Eye (tissue), 1 donor: ENCODE results near the gene C19orf44.
"Not testable (repeated sequence)": the region's sequence is repeated elsewhere in the genome, so short reads cannot be mapped to it uniquely, and the experiment has no call there.

Experiments used
- DNase-seq: peaks from one replicate; pipeline ENCODE4 v3.0.0-alpha.2; 2015

C19orf44 gene

DNA sequence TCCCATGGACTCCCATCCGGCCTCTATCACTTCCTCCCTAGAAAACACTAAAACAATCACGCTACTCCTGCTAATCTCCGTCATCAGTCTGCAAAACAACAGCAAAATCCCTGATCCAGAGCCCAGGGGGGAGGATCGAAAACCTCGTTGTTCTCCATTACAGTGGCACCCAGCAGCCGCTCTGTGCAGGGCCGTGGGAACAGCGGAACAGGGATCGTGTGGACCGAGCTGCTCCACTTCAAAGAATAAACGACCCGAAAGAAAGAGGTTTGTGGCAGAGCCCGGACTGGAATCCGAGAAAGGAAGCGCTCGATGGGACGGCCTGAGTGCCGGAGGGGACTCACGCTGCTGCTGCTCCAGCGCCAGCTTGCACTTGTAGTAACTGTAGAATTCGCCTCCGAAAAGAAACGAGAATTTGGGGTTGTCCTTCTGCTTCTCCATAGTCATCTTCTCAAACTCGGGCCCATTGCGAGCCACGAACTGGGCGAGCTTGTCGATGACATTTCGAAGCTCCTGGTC is 45.4 kb downstream of the C19orf44 start:
- no peak for DNase-seq

DNA sequence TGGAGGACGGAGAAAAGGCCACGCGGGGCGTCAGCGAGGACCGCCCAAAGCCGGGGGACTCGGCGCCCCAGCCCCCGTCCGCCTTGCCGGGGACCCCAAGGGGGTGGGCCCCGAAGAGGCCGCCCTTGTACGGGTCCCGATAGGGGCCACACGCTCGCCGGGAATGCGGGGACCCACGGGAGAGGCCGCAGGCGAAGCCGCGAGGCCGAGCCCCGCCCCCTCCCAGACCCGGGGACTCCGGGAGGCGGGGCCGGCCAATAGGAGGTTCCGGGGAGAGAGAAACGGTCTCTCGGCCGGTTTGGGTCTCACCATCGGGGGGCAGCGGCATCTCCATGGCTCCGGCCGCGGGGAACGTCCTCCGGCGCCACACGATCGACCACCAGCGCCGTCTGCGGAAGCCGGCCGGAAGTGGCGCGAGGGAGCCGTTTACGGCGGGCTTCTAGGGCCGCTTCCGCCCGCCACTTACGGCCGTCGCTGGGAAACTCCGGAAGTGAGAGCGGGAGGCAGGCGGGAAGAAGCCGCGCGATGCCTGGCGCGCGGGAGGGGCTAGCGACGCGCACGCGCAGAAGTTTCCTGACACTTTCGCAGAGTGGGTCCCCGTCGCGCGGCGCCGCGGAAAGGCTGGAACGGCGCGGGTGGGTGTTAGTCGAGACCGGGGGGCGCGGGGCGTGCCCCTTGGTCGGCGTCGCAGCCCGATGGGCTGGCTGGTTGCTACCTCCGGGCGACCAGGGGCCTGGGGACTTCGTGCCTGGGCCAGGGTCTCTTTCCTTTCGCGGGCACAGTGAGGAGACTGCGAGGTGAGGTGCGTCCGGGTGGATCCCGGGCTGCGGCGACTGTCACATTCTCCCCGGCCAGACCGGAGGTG is 46.1 kb downstream of the C19orf44 start, which contains the start of gene CHERP:
Gene CHERP, minus strand, starts transcription at position 393 of the 865 bp plus-strand sequence. Its CDS starts 59 bp downstream, at position 334.
- peak; percentile 98 for DNase-seq

DNA sequence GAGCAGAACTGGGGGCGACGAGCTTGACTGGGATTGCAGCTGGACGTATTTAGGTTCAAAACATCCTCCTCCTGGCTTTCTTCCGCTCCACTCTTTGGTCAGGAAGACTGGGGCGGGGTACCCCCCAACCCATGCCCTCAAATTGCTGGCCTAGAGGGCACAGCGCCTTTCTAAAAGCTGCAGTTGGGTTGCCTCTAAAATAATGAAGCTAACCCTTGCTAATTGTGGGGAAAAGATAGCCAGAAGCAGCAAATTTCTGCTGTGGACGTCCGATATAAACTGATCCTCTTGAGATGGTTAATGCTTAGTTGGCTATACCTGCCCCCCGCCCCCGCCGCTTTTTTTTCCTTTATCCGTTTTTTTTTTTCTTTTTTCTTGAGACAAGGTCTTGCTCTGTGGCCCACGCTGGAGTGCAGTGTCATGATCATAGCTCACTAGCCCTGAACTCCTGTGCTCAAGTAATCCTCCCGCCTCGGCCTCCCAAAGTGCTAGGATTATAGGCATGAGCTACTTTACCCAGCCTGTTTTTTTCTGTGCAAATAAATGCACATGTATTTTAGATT is 46.8 kb downstream of the C19orf44 start:
- DNase-seq = peak; percentile 33

DNA sequence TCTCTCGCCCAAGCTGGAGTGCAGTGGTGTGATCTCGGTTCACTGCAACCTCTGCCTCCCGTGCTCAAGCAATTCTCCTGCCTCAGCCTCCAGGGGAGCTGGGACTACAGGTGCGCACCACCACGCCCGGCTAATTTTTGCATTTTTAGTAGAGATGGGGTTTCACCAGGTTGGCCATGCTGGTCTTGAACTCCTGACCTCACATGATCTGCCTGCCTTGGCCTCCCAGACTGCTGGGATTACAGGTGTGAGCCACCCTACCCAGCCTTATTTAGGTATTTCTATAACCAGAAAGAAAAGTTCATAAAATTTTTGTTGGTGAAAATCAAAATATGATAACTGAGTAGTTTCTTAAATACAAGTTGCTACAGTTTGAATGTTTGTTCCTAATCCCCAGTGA is 47.5 kb downstream of the C19orf44 start:
- not testable (repeated sequence) for DNase-seq

DNA sequence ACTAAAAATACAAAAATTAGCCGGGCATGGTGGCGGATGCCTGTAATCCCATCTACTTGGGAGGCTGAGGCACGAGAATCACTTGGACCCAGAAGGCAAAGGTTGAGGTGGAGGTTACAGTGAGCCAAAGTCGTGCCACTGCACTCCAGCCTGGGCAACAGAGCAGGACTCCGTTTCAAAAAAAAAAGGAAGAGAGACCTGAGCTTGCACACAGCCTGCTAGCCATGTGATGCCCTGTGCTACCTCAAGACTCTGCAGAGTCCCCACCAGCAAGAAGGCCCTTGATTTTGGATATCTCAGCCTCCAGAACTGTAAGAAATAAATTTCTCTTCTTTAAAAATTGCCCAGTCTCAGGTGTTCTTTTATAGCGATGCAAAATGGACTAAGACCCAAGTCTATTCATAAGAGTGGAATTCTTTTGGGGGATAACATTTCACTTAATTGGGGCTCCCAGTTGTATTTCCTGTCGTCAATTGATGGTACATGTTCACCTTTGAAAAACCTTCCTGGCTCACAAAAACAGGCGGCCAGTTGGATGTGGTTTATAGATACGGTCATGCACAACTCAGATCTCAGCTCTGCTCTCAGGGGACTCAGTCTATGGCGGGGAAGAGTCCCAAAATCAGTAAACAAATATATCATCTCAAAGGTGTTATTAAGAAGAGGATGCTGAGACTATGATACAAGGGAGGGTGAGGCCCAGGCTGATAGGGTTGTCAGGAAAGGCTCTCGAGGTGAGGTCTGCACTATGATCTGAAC is 48.5 kb downstream of the C19orf44 start:
- no peak for DNase-seq

DNA sequence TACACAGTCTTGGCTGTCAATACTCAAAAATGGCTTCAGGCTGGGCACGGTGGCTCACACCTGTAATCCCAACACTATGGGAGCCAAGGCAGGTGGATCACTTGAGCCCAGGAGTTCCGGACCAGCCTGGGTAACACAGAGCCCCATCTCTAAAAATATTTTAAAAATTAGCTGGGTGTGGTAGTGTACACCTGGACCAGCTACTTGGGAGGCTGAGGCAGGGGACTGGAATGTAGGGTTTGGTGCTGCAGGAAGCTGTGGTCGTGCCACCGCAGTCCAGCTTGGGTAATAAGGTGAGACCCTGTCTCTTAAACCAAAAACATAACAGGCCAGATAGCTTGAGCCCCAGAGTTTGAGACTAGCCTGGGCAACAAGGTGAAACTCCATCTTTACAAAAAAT is 52.8 kb downstream of the C19orf44 start:
- DNase-seq = no peak

DNA sequence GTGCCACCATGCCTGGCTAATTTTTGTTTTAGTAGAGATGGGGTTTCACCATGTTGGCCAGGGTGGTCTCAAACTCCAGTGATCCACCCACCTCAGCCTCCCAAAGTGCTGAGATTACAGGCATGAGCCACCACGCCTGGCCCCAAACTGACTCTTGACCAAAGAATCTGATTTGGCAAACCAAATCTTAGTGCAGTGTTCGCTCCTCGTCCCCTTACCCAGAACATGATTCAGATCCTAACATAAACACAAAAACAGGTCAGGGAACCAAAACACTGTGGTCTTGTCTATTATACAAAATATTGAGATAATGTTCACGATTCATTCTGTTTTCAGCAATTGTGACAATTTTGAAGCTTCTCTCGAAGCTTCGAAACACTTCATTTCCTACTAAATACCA is 55.7 kb downstream of the C19orf44 start:
- DNase-seq = not testable (repeated sequence)

DNA sequence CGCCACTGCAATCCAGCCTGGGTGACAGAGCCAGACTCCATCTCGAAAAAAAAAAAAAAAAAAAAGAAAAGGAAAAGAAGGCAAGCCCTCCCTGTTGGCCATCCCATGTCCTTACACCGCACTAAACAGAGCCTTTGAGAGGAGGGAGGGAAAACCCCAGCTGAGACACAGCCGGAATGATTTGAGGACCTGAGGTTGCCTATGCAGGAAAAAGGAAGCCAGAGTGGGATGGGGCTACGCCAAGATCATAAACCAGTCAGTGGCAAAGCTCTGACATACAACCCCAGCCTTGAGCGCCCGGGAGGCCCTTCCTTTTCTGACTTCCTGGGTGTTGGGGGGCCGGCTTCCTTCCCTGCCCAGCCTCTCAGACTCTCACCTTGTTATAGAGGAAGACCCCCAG is 58.6 kb downstream of the C19orf44 start:
- no peak for DNase-seq

DNA sequence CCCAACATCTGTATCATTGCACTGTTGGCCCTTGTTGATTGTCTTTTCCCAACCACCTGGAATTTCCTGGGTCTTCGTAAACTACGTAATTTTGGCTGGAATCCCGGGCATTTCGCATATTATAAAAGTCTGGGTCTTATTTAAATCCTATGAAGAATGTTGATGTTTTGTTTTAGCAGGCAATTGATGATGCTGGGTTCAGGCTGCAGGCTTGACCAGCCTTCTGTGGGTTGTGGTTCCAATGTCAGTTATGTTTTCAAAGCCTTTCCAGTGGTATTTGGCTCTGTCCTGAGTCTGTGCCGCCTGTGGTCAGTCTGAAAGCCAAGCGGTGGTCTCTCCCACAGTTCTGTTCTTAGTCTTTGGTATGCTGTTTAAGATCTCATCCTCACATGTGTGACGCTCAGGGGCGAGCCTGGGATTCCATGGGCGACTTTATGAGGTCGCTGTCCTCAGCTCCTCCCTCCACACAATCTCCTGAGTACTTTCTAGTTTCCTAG is 63.6 kb downstream of the C19orf44 start:
- no peak for DNase-seq

DNA sequence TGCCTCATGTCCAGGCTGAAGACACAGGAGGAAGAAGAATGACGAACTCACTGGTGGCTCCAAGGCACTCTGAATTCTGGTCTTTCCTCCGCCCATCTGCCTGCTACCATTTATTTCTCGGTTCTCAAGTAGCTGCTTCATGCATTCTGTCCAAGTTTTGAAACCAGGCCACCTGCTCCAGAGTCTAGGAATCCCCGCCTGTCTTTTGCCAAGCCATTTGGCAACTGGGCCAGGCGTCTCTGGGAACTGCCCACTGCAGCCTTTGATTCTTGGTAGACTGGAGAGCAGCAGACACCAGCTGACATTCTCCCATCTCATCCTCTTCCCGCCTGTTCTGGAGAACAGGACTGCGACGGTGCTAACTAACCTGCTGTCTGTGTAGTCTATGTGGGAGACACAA is 65.2 kb downstream of the C19orf44 start:
- no peak for DNase-seq

DNA sequence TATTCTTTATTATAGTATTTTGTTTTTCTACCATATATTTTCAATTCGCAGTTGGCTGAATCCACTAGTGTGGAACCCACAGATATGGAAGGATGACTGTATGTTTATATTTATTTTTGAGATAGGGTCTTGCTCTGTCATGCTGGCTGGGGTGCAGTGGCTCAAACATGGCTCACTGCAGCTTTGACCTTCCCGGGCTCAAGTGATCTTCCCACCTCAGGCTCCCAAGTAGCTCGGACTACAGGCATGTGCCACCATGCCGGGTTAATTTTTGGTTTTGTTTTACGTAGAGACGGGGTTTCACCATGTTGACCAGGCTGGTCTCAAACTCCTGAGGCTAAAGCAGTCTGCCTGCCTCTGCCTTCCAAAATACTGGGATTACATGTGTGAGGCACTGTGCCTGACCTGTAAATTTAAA is 66.4 kb downstream of the C19orf44 start:
- DNase-seq = no peak

DNA sequence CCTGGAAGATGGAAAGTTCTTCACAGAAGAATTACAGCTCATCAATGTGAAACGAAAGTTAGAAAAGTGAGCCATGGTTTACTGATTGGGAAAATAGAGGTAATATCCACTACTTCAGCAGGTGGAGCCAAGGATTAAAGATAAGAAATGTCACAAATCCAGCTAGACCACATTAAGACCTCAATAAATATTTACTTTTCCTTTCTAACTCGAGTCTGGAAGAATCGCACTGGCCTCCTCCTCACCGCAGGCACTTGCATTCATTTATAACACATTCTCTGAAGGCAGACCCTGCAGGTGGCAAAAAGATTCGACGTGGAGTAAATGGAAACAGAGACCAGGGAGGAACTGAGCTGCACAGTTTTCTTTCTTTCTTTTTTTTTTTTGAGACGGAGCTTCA is 68.6 kb downstream of the C19orf44 start:
- no peak for DNase-seq

DNA sequence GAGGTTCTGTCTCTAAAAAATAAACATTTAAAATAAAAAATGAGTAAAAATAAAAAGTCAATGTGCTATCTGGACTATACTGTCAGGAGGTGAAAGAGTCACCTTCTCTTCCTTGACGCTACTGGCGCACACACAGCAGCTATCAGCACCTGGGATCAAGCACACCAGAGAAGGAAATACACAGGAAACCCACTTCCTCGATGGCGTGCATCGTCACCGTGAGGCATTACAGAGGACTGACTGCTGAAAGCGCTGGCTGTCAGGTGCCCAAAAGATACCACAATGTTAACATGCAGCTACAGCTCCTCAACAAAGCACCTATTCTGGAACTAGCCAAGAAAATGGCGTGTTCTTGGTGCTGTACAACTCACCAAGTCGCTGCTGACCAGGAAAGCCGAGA is 70.0 kb downstream of the C19orf44 start:
- no peak for DNase-seq

DNA sequence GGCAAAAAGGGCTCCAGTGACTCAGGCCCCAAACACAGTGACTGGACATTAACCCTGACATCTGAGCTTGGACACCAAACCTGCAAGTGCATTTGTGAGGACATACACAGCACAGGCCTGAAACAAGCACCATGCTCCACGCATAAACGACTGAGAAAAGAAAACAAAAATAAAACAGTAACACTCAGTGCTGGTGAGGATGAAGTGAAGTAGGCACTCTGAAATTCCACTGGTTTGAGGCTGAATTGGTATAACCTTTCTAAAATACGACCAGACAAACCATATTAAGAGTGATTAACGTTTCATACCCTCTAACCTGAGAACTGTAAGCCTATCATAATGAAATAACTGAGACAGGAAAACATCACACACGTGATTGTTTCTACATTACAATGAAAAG is 70.5 kb downstream of the C19orf44 start:
- DNase-seq = no peak

DNA sequence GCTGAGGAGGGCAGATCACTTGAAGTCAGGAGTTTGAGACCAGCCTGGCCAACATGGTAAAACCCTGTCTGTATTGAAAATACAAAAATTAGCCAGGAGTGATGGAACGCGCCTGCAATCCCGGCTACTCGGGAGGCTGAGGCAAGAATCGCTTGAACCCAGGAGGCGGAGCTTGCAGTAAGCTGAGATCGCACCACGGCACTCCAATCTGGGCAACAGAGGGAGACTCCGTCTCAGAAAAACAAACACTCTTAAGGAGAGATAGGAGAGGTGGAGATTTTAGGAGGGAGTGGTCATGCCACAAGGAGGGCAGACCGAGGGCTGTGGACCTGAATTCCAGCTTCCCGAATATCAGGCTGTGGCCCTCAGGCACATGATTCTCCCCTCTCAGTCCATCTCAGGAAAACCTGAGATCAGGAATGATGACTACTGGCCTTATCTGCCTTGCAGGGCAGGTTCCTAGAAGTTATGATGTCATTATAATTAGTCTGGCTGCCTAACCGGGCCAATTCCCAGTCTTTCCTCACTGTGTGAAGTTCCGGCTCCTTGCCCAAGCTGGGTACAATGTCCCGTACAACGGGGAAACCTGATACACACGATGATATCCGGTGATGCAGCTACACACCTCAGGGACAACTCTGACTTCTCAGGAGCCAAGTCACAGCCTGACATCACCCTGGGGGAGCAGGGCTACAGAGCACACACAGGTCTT is 73.6 kb downstream of the C19orf44 start:
- DNase-seq = no peak
